Activated CD4-positive, alpha-beta T cell treated with anti-CD3 and anti-CD28 coated beads for 1 hour (primary cell): ENCODE measurements around the gene PIP5KL1.

Experiments used
- DNase-seq: peaks from one replicate; pipeline ENCODE4 v3.0.0-alpha.2; 2020

PIP5KL1 gene

GRCh38 chr9:127912882-127913281 lies 17.7 kb downstream of the PIP5KL1 start:
- DNase-seq = no peak

- no peak for DNase-seq
Measured at GRCh38 chr9:127912296-127912695, 18.3 kb downstream of the PIP5KL1 start.

GRCh38 chr9:127910613-127911205 lies 19.9 kb downstream of the PIP5KL1 start:
- no peak for DNase-seq

GRCh38 chr9:127909839-127910273 lies 20.7 kb downstream of the PIP5KL1 start:
- no peak for DNase-seq

- DNase-seq = no peak
Measured at GRCh38 chr9:127908660-127908926, 22.0 kb downstream of the PIP5KL1 start.

- no peak for DNase-seq
Measured at GRCh38 chr9:127907867-127908659, 22.5 kb downstream of the PIP5KL1 start.

- peak; percentile 46 for DNase-seq
Measured at GRCh38 chr9:127905788-127906191, 24.8 kb downstream of the PIP5KL1 start.

- DNase-seq = no peak
Measured at GRCh38 chr9:127905004-127905728, 25.4 kb downstream of the PIP5KL1 start.

- DNase-seq = no peak
Measured at GRCh38 chr9:127904561-127905003, 26.0 kb downstream of the PIP5KL1 start.

- no peak for DNase-seq
Measured at GRCh38 chr9:127903557-127904475, 26.8 kb downstream of the PIP5KL1 start.

- peak; percentile 53 for DNase-seq
Measured at GRCh38 chr9:127899128-127899943, 31.2 kb downstream of the PIP5KL1 start, which contains the start of gene ST6GALNAC6. TSS of gene ST6GALNAC6 (minus strand) at chr9:127899603. CDS start at chr9:127897981, 1,622 bp downstream.

- no peak for DNase-seq
Measured at GRCh38 chr9:127898433-127899127, 32.0 kb downstream of the PIP5KL1 start.

- DNase-seq = no peak
Measured at GRCh38 chr9:127897193-127897692, 33.3 kb downstream of the PIP5KL1 start.

- DNase-seq = no peak
Measured at GRCh38 chr9:127896395-127897192, 34.0 kb downstream of the PIP5KL1 start.

GRCh38 chr9:127895811-127896210 lies 34.8 kb downstream of the PIP5KL1 start:
- DNase-seq = no peak

GRCh38 chr9:127893392-127893791 lies 37.2 kb downstream of the PIP5KL1 start:
- no peak for DNase-seq

GRCh38 chr9:127892831-127893230 lies 37.7 kb downstream of the PIP5KL1 start:
- DNase-seq = no peak

GRCh38 chr9:127890053-127890452 lies 40.5 kb downstream of the PIP5KL1 start:
- DNase-seq = no peak

GRCh38 chr9:127887792-127888191 lies 42.8 kb downstream of the PIP5KL1 start:
- DNase-seq = no peak

GRCh38 chr9:127886401-127886972 lies 44.1 kb downstream of the PIP5KL1 start:
- DNase-seq = no peak
